ENCODE measurements around the gene DXO.

- TF ChIP-seq, protein P1, sequence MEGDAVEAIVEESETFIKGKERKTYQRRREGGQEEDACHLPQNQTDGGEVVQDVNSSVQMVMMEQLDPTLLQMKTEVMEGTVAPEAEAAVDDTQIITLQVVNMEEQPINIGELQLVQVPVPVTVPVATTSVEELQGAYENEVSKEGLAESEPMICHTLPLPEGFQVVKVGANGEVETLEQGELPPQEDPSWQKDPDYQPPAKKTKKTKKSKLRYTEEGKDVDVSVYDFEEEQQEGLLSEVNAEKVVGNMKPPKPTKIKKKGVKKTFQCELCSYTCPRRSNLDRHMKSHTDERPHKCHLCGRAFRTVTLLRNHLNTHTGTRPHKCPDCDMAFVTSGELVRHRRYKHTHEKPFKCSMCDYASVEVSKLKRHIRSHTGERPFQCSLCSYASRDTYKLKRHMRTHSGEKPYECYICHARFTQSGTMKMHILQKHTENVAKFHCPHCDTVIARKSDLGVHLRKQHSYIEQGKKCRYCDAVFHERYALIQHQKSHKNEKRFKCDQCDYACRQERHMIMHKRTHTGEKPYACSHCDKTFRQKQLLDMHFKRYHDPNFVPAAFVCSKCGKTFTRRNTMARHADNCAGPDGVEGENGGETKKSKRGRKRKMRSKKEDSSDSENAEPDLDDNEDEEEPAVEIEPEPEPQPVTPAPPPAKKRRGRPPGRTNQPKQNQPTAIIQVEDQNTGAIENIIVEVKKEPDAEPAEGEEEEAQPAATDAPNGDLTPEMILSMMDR (IDR thresholded peaks at IDR 0.05; ENCODE audit: low read depth, low read length) = no peak
- TF ChIP-seq EZH2phosphoT487 (IDR thresholded peaks at IDR 0.05; ENCODE audit: low read depth) = no peak
Observed at GRCh38 chr6:31971993-31972708, at the start of gene DXO.
